Prostate gland (tissue), 2 donors: Measurements from ENCODE around the gene SRRD. TPM values are rescaled to one million over a fixed set of nuclear protein-coding genes. Genes with fewer than 3 reads are reported as not detected.

ENCODE experiments used
- DNase-seq: peaks from one replicate; pipeline ENCODE4 v3.0.0-alpha.2; 2019; ENCODE audit warnings: low spot score
- H3K27ac ChIP-seq, 2 donors: fragments of 200-600 bp; sonication (generic); 2 replicates each; pipeline ENCODE4 v1.5.1; 2017 to 2019
- H3K27me3 ChIP-seq: fragments of 200-600 bp; sonication (generic); replicated peaks from 2 replicates; pipeline ENCODE4 v1.5.1; 2019; ENCODE audit not compliant: insufficient read depth
- H3K36me3 ChIP-seq, 2 donors: fragments of 200-600 bp; sonication (generic); 1 replicate in 1 of 2; 2 replicates in 1 of 2; pipeline versions ENCODE4 v1.5.1 to v1.8.1; 2017 to 2019
- H3K4me1 ChIP-seq: fragments of 200-600 bp; sonication (generic); replicated peaks from 2 replicates; pipeline ENCODE4 v1.5.1; 2019
- H3K4me3 ChIP-seq, 2 donors: fragments of 200-600 bp; sonication (generic); 2 replicates each; pipeline ENCODE4 v1.5.1; 2017 to 2019
- H3K9me3 ChIP-seq: fragments of 200-600 bp; sonication (generic); 2 replicates; pipeline ENCODE4 v1.5.1; 2017
- CTCF ChIP-seq, 4 experiments: fragments of 200-600 bp in 2 of 4; fragments of 450-650 bp in 2 of 4; sonication (generic) in 2 of 4; IDR thresholded peaks; 1 replicate in 3 of 4; 2 replicates in 1 of 4; pipeline ENCODE4 v1.5.1; 2016 to 2019; ENCODE audit warnings: antibody characterized with exemption in 4 of 4, mild to moderate bottlenecking in 2 of 4, moderate library complexity in 2 of 4
- POLR2A ChIP-seq: fragments of 450-650 bp; IDR thresholded peaks from one replicate; pipeline ENCODE4 v1.6.1; 2016; ENCODE audit warnings: antibody characterized with exemption, mild to moderate bottlenecking
- POLR2AphosphoS5 ChIP-seq: sonication (generic); formaldehyde crosslinking; IDR thresholded peaks from one replicate; pipeline ENCODE4 v1.6.1; 2017; ENCODE audit warnings: antibody characterized with exemption
- WGBS: methylation state at CpG from one replicate; pipeline ENCODE4 v1.1.5; 2018; 5-methylcytosine and 5-hydroxymethylcytosine counted together
- intact Hi-C: fragments of 100-400 bp; cut with DNase I; formaldehyde crosslinking; loops from one replicate; pipeline ENCODE4 v1.14.2; 2022
- total RNA-seq, 2 donors: library from RNA; depleted of rRNA; stranded (reverse); fragments of >200 nt; gene quantifications; one replicate each; pipeline ENCODE4 v1.1.0, GENCODE V29; 2016

The SRRD gene
- total RNA-seq, 2 donors from 2014 or later = 15.2 to 24.4 TPM

GRCh38 chr22:26483043-26483438 is 636 bp upstream of the SRRD start:
- WGBS = 6% methylated on average over 7 of the region's 7 CpGs
- H3K27ac ChIP-seq = peak overlapping the region; percentile 95 to 98
- no peaks in the 10 kb centered on the region for H3K27me3 ChIP-seq
- peaks cover 40% of the 10 kb centered on the region for H3K4me1 ChIP-seq
- H3K4me3 ChIP-seq = peak overlapping the region; percentile 97 to 100
- peaks cover 0 to under 1% of the 10 kb centered on the region in 2 donors for H3K36me3 ChIP-seq
- H3K9me3 ChIP-seq = no peaks in the 10 kb centered on the region
- intact Hi-C loops = loop anchor here (5.0 kb wide), 1 partner anchor 104 kb away; no protein-coding TSS in a partner anchor
- TF ChIP-seq POLR2AphosphoS5 (no peak), POLR2A (no peak), CTCF (IDR thresholded peaks at IDR 0.05) (no peak)
- no peak for DNase-seq

GRCh38 chr22:26484360-26484706 is 656 bp downstream of the SRRD start:
- H3K9me3 ChIP-seq = no peaks in the 10 kb centered on the region
- intact Hi-C loops = loop anchor here (5.0 kb wide), 1 partner anchor 103 kb away; no protein-coding TSS in a partner anchor
- H3K4me3 ChIP-seq = peak overlapping the region; percentile 97 to 100
- H3K27ac ChIP-seq = peak overlapping the region; percentile 95 to 98
- WGBS = 9% methylated on average over 6 of the region's 6 CpGs
- DNase-seq = no peak
- no peaks in the 10 kb centered on the region for H3K27me3 ChIP-seq
- H3K4me1 ChIP-seq = peaks cover 40% of the 10 kb centered on the region
- TF ChIP-seq POLR2AphosphoS5 = no peak
- no peak for TF ChIP-seq CTCF (IDR thresholded peaks at IDR 0.05)
- TF ChIP-seq POLR2A = no peak
- H3K36me3 ChIP-seq = peaks cover 0 to 7% of the 10 kb centered on the region in 2 donors

GRCh38 chr22:26485013-26485412 is 1.3 kb downstream of the SRRD start:
- Histone ChIP-seq H3K4me1 (peaks cover 33% of the 10 kb centered on the region), H3K27ac (peak overlapping the region in 1 of 2 donors; percentile 98)
- WGBS = 46% methylated on average over 7 of the region's 7 CpGs

GRCh38 chr22:26485806-26486390 is 2.2 kb downstream of the SRRD start:
- Histone ChIP-seq H3K36me3 (peaks cover 0 to 7% of the 10 kb centered on the region in 2 donors), H3K27me3 (no peaks in the 10 kb centered on the region), H3K4me3 (no peak overlapping the region), H3K27ac (no peak overlapping the region), H3K9me3 (no peaks in the 10 kb centered on the region), H3K4me1 (peaks cover 25% of the 10 kb centered on the region)
- TF ChIP-seq CTCF (IDR thresholded peaks at IDR 0.05) (no peak), POLR2AphosphoS5 (no peak), POLR2A (no peak)
- 74% methylated on average over 3 of the region's 3 CpGs for WGBS
- intact Hi-C loops = no loop called here
- DNase-seq = no peak

More at GRCh38 chr22:26485013-26485412, 1.3 kb downstream of the SRRD start:
- no peak for DNase-seq
- Histone ChIP-seq H3K9me3 (no peaks in the 10 kb centered on the region), H3K27me3 (no peaks in the 10 kb centered on the region), H3K36me3 (peaks cover 0 to 7% of the 10 kb centered on the region in 2 donors), H3K4me3 (peak overlapping the region in 1 of 2 donors; percentile 100)
- intact Hi-C loops = no loop called here
- no peak for TF ChIP-seq POLR2AphosphoS5
- TF ChIP-seq POLR2A = no peak
- TF ChIP-seq CTCF (IDR thresholded peaks at IDR 0.05) = no peak

GRCh38 chr22:26486394-26486793 is 2.7 kb downstream of the SRRD start:
- H3K27me3 ChIP-seq = no peaks in the 10 kb centered on the region
- WGBS = 88% methylated on average over 5 of the region's 5 CpGs
- no peak overlapping the region for H3K27ac ChIP-seq
- H3K4me3 ChIP-seq = no peak overlapping the region
- H3K9me3 ChIP-seq = no peaks in the 10 kb centered on the region
- DNase-seq = no peak
- peaks cover 0 to 7% of the 10 kb centered on the region in 2 donors for H3K36me3 ChIP-seq
- peaks cover 21% of the 10 kb centered on the region for H3K4me1 ChIP-seq
- intact Hi-C loops = no loop called here
- no peak for TF ChIP-seq POLR2A
- no peak for TF ChIP-seq POLR2AphosphoS5
- no peak for TF ChIP-seq CTCF (IDR thresholded peaks at IDR 0.05)
